Left kidney (tissue), 2 donors: ENCODE results near the gene DLG2. TPM values are rescaled to one million over a fixed set of nuclear protein-coding genes. Genes with fewer than 3 reads are reported as not detected.
"Not testable (repeated sequence)": the region's sequence is repeated elsewhere in the genome, so short reads cannot be mapped to it uniquely, and the experiment has no call there.

ENCODE experiments used
- DNase-seq: peaks from one replicate; pipeline ENCODE4 v3.0.0-alpha.2; 2013
- polyA plus RNA-seq: library from polyadenylated mRNA; unstranded; fragments of 120-200 nt; gene quantifications from one replicate; pipeline ENCODE4 v1.2.1, GENCODE V29; 2013; ENCODE audit not compliant: insufficient read length

DLG2 gene
- polyA plus RNA-seq, 1 donor: 13.4 TPM

DNA sequence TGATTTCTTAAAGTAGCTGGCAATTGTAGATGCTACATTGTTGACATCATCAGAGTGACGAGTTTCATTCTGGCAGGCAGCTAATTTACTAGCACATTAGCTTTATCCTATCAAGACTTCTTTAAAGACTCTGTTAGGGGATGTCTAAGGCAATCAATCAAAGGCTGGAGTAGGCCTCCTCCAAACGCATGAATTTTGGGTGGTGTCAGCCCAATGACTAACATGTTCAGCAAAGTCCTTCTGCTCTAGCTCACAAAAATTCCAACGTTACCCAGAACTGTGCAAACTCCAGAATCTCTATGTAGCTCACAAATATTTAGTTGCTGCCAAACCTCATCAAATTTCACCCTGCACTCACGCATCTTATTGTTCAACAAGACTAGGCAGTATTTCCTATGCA lies 395.6 kb downstream of the DLG2 start:
- no peak for DNase-seq

DNA sequence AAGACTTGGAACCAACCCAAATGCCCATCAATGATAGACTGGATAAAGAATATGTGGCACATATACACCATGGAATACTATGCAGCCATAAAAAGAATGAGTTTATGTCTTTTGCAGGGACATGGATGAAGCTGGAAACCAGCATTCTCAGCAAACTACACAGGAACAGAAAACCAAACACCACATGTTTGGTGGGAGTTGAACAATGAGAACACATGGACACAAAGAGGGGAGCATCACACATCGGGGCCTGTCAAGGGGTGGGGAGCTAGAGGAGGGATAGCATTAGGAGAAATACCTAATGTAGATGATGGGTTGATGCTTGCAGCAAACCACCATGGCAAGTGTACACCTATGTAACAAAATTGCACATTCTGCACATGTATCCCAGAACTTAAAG lies 397.4 kb downstream of the DLG2 start:
- DNase-seq: not testable (repeated sequence)

DNA sequence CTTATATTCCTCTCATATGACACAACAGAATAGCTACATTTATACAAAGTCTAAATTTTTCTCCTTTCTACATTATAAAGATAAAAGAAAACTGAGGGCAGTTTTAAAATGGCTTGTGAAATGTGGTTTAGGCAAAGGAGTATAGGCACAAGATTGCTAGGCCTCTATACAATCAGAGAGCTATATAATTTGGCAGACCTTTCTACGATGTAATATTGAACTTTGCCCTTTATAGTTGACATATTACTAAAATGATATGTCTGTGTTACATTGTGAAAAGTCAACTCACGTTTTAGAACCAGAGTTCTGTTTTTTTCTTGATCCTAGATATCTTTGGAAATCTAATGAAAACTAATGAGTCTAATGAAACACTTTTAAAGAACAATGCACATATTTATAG lies 430.2 kb downstream of the DLG2 start:
- no peak for DNase-seq

DNA sequence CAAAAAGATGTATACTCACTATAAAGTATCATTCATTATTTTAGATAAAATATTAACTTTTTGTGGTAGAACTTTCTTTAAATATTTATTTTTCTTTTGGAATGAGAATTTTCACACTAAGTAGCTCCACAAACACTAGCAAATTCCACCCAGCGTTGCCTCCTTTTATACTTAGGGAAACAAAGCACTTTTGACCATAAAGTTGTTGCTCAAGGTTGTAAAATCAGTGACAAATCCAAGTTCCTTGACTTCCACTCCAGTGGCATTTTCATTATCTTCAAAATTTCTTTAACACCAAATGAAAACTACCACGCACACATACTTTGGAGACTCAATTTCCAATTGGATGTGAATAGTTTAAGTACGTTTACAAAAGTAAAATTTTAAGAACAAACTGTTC lies 431.2 kb downstream of the DLG2 start:
- DNase-seq: no peak

DNA sequence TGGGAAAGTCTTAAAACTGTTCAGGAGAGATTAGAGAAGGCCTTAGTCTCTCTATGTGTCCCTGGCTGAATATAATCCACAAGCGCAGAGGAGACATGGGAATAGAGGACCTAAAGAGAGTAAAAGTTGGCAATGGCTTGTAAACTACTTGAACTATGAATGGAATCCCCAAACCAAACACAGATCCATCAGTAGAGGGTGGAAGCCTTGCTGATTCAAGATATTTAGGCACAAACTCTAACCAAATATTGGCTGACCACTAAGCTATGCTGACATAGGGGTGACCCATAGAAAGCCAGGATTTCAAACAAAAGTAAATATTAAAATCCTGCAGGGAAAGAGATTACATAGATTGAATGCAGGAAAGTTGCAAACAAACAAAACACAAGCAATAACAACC lies 439.2 kb downstream of the DLG2 start:
- DNase-seq: no peak

DNA sequence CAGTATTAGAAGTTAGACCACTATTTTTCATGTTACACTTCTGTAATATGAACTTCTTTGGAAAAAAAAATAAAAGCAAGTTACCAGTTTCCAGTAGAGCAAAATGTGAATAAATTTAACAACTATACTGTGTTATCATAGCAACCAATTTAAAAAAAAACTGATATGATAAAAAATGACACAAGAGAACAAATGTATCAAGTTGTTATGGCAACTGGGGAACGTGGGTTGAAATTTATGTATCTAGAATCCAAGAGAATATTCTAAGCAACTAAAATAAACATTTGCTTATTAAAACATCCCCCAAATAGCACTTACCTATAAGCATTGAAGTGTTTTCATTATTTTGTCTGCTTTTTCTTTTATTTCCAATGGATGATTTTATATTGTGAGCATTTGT lies 442.4 kb downstream of the DLG2 start:
- DNase-seq: no peak

DNA sequence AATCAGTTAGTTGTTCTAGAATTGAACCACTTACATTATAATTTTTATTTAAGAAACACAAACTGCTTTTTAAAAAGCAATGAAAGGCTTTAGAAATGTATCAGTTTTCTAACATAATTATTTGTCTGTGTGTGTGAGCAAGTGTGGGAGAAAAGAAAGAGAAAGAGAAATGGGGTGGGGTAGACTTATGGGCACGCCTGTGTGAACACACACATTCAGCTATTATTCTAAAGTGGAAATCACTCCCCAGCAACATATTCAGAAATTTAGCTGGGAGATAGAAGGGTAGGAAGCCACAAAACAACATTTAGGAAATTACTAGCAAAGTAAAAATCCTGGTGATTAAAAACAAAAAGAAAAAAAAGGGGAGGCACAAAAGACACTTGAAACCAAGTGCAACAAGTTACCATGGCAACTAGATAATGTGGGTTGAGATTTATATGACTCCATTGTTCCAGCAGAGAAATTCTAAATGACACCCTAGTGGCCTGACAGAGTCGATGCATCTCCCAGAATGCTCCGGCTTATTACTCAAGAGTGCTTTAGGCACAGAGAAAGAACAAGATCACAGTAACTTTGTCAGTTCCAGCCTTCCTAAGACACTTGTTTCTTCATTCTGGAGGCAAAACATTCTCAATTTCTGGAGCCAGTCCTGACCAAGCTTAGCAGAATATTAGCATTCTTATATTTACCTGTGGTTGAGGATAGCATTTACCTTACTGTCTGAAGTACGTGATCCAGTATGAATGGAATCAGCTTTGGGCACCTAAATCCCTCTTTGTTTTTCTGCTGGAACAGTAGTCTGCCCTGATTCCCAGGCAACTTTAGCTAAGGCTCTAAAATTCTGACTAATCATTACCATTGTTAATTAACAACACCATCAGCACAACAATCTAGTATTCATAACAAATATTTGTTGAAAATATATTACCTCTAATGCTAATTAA lies 444.4 kb downstream of the DLG2 start:
- DNase-seq: peak; percentile 37

DNA sequence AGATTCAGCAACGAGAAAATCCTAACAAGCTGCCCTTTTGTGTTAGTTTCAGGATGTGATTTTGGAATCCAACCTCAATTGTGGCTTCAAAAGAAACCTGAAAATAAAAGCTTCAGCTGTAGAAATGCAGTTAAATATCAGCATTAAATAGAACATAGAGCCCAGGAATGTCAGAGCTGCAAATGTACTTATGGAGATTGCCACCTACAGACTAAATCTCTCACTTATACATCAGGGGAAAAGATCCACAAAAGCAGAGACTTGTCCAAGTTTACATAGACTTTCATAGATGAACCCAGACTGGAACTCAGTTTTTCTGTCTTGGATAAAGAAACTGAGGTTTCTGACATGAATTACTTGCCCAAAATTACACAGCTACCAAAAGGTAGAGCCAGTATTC lies 446.6 kb downstream of the DLG2 start:
- no peak for DNase-seq

DNA sequence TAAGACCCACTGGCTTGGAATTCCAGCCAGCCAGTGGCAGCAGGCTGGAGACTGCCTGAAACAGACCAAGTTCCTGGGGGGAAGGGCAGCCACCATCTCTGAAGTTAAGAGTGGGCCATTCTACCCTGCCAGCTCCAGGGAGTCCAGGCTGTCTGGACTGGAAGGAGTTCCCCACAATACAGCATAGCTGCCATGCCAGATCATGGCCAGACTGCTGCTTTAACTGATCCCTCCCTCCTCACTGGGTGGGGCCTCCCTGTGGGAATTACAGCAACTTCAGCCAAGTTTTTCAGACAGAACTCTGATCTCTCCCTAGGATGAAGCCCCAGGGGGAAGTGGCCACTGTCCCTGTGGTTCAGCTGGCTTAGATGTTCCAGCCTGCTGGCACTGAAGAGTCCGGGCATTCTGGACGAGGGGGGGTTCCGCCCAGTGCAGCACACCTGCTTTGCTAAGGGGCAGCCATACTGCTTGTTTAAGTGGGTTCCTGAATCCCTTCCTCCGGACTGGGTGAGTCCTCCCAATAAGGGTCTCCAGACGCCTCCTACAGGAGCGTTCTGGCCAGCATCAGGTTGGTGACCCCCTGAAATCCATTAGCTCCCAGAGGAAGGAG lies 455.4 kb downstream of the DLG2 start:
- DNase-seq: no peak

DNA sequence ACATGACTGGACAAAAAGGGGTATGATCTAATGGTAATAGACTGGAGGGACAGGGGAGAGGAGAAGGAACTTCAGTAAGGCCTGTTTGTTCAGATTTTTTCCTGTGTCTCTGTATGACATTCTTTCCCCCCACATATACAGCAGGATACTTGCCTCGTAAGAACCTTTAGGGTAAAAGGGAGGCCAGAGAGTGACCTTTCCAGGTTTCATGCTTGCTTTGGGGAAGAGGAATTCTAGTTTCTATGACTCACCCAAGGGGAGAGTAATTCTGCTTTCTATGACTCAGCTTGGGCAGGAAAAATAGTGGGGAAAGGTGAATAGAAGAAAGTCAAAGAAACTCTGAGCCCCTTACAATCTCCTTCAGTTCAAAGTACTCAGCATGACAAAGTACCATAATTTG lies 457.0 kb downstream of the DLG2 start:
- DNase-seq: no peak

DNA sequence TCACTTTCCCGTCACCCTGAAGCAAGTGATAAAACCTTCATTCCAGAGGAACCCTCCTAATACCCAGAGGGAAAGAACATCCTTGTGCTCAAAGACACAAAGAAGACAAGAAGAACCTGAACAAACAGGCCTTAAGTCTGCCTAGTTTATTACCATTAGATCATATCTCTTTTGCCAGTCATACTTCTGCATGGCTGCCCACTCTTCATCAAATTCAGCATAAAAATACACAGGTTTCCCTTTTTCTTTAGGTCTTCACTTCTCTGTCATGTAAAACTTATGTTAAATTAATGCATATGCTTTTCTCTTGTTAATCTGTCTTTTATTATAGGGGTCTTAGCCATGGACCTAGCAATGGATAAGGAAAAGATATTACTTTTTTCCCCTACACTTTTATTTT lies 459.7 kb downstream of the DLG2 start:
- DNase-seq: no peak

DNA sequence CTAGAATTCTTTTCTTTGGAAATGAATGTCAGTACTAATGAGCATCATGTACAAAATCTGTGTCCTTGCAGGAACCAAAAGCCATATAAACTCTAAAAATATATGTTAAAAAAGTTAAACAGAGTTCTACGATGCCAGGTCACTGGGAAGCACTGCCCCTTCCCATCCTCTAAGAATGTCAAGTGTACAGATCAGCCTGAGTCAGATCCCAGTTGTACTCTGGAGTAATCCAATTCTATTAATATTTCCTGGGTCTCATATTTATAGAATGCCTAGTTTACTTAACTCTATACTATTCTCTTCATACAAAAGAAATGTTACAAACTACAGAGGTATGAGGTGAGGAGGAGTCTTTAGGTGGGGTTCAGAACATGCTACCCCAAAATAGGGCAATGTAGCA lies 460.1 kb downstream of the DLG2 start:
- no peak for DNase-seq

DNA sequence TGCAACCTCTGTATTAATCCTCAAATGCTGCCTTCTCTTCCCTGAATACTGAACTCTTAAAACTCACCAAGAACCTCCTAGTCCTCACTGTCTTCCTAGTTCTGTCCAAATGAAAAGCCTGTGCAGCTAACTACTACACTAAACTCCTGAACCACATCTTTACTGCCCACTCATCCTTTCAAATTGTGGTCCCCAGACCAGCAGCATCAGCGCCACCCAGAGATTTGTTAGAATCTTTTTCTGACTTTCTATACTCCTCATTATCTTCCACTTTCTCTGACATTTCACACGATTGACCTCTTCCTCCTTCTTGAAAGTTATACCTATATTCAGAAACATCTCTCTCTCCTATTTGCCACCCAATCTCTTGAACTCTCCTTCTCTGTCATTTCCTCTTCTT lies 461.3 kb downstream of the DLG2 start:
- DNase-seq: no peak

DNA sequence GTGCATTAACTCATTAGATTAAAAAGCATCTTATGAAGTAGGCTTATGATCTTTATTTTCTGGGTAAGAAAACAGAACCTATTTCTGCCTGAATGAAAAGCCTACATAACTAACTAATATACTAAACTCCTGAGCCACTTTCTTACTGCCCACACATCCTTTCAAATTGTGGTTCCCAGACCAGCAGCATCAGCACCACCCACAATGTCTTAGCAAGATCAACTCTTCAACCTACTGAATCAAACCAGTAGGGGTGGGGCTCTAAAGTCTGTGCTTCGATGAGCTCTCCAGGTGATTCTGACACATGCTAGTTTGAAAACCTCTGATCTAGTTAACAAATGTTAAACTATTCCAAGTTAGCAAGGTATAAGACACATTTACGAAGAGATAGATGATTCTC lies 462.4 kb downstream of the DLG2 start:
- DNase-seq: no peak

DNA sequence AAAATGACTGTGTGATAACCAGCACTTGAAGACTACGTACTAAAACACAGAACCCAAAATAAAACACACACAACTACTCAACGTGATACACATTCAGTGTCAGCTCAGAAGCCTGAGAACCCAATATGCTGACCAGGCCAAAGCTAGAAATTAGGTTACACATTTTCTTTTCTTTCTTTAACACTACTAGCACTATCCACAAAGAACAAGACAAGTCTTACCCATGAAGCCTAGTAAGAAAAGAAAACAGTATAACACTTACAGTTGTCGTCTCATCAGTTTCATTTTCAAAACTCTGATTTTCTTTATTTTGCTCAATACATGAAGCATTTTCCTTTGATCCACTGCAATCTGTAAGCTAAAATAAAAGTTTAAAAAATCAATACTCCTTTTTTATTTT lies 472.9 kb downstream of the DLG2 start:
- no peak for DNase-seq

DNA sequence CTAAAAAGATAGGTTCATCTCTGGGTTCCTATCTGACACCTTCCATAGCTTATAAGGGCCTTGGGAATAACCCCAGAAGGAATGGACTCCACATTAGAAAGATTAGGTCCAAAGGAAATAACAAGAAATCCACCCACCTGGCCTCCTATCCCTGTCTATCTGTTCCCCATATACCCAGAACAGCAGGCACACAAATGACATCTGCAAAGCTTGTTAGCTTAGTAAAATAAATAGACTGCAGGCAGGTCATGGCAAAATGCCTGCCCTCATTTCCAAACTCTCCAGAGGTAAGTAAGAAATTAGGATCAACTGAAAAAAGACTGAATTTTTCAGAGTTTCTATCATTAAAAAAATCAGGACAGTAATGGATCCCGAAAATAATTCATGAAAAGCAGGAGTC lies 489.5 kb downstream of the DLG2 start:
- no peak for DNase-seq

DNA sequence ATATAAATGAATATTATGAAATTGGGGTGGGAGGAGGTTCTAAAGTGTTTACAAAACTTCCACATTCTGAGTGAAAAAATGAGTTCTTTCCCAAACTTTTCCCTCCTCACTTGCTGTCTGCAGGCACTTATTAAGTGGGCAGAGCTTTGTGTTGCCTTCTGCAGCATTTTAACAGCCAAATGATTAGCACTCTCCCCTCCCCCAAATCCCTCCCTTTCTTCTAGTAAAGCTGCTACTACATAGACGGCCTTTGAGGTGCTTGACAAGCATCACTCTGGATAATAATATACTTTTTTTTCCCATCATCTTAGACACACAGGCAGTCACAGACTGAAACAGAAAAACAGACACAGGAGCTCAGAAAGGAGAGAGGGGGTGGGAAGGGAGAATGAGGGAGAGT lies 493.5 kb downstream of the DLG2 start:
- no peak for DNase-seq

DNA sequence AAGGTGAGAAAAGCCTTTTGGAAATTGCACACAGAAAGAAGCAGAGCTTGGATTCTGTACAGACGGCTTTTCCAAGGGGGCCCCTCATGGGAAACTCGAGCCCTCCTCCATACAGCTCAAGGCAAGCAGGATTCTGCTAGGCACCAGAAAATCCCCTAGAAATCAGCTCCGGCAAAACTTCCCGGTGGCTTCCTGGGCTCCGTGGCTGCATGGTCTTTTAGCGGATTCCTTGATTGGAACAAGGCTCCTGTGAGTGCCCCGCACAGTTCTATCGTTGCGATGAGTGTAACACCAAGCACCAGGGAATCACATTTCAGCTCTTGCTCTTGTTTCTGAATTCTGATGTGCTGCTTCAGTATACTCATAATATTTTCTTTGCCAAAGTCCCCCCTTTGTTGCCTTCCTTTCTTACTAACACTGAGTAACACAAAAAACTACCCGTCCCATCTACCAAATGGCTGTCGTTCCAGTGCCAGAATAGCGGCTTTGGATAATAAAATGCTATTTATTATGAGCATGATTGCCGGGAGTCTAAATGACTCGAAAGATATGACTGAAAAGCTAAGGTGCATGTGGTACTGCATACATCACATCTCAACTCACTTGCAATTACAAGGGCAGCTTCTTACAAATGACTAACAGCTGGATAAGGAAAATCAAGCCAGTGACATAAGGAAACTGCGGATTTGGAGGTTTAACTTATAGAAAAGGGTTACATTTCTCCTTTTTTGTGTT lies 494.1 kb downstream of the DLG2 start:
- peak; percentile 17 for DNase-seq

DNA sequence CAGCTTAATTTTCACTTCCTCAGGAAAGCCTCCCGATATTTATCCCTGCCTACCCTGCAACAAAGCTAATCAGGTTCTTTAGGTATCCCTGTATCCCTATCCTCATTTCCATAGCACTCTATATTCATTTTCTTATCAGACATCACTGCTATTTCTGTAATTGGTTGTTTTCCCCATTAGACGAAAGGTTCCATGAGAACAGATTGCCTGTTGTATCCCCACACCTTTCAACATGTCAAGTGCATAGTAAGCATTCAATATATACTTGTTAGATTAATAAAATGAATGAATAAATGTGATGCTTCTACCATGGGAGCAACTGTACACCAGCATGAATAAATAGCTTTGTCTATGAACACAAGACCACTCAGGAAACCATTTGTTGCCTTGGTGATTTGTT lies 499.8 kb downstream of the DLG2 start:
- no peak for DNase-seq

DNA sequence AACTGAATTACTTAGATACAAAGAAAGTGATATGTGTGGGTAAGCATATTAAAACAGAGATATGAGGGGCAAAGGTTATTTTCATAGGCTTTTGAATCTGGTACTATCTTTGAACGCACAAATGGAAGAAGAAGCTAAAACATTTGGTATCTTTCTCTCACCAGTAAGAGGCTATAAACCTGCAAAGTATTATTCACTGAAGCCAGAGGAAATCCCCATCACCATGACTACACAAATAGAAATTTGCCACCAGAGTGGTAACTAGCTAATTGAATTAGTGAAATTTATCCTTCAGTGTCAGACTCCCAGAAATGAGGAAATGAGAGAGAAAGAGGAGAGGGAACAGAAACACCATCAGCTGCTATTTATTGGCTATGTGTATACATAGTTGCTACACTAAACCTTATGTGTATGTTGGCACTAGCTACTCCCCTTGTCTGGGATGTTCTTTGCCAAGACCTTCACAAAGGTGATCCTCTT lies 503.4 kb downstream of the DLG2 start:
- DNase-seq: no peak

DNA sequence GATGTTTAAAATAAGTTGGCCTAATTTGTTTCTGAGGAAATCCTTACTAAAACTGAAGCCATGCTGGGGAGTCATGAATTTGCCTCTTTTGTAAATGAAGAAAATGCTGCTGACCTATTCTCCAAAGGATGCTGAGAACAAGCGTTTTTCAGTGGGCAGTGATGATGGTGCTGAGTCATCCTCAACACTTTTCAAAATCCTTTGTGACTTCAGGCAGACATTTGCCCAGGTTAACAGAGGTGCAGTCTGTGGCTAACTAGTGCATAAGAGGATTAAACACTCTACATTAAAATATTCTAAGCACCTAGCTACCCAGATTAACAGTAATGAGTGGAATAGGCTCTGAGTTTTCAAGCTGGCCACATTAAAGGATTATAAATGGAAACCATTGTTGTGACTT lies 509.0 kb downstream of the DLG2 start:
- DNase-seq: no peak

DNA sequence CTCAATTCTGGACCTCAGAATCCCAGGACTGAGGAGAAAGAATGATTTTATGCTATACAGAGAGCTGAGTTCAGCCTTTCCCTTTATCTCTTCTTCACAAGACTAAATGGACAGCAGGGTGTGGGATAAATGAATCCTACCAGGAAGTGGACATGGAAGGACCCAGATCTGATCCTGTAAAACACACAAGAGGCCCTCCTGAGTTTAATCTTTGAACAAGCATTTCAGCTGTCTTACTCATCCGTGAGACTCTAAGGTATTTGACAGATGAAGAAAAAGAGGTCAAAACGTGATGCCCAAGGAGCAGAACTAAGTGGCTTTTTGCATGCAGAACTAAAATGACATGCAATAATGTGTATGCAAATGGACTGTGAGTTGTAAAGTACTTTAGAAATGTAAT lies 511.3 kb downstream of the DLG2 start:
- DNase-seq: no peak

DNA sequence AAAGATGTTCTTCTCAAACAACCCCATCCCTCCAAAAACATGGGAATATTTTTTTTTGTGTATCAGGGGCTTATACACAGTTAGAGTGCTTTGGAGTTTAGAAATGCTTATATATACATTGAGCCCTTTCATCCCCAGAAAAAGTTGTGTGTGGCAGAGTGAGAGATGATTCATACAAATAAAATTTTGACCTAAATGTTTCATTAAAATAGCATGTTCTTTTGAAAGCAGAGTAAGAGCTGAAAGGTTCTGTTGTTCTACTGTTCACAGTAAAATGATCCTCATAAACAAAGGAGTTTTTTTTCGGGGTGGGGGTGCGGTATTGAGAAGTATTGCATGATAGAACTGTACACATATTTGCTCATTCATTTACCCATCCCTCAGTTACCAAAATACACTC lies 512.4 kb downstream of the DLG2 start:
- DNase-seq: no peak
